ENCODE results near the gene PCDHA5.
"Not testable (repeated sequence)": the region's sequence is repeated elsewhere in the genome, so short reads cannot be mapped to it uniquely, and the experiment has no call there.

PCDHA5 gene

GRCh38 chr5:140821375-140822280 is at the start of gene PCDHA5:
Gene PCDHA5 (plus strand): TSS chr5:140821613.
- DNase-seq (ENCODE audit: low read depth): no peak

GRCh38 chr5:140780512-140780911 is 40.9 kb upstream of the PCDHA5 start:
- DNase-seq (ENCODE audit: low read depth): no peak

GRCh38 chr5:140785905-140786686 is 35.3 kb upstream of the PCDHA5 start, which contains the start of gene PCDHA1:
Gene PCDHA1 (plus strand): TSS chr5:140786140.
- no peak for DNase-seq (ENCODE audit: low read depth)

- not testable (repeated sequence) for DNase-seq (ENCODE audit: low read depth)
These were observed 34.0 kb upstream of the PCDHA5 start for GRCh38 chr5:140787422-140787821.

GRCh38 chr5:140787849-140788504 is 33.4 kb upstream of the PCDHA5 start:
- not testable (repeated sequence) for DNase-seq (ENCODE audit: low read depth)

GRCh38 chr5:140791089-140791488 is 30.3 kb upstream of the PCDHA5 start:
- DNase-seq (ENCODE audit: low read depth): no peak

GRCh38 chr5:140794595-140795258 is 26.7 kb upstream of the PCDHA5 start, which contains the start of gene PCDHA2:
Gene PCDHA2 (plus strand): TSS chr5:140794852.
- no peak for DNase-seq (ENCODE audit: low read depth)

- no peak for DNase-seq (ENCODE audit: low read depth)
These were observed 26.2 kb upstream of the PCDHA5 start for GRCh38 chr5:140795259-140795641.

GRCh38 chr5:140796072-140796717 is 25.2 kb upstream of the PCDHA5 start:
- not testable (repeated sequence) for DNase-seq (ENCODE audit: low read depth)

GRCh38 chr5:140796718-140797095 is 24.7 kb upstream of the PCDHA5 start:
- DNase-seq (ENCODE audit: low read depth): no peak

- no peak for DNase-seq (ENCODE audit: low read depth)
These were observed 20.5 kb upstream of the PCDHA5 start, which contains the start of gene PCDHA3 for GRCh38 chr5:140800816-140801493. Gene PCDHA3 (plus strand): TSS chr5:140801057.

GRCh38 chr5:140801494-140801841 is 19.9 kb upstream of the PCDHA5 start:
- no peak for DNase-seq (ENCODE audit: low read depth)

GRCh38 chr5:140802381-140802780 is 19.0 kb upstream of the PCDHA5 start:
- not testable (repeated sequence) for DNase-seq (ENCODE audit: low read depth)

- no peak for DNase-seq (ENCODE audit: low read depth)
These were observed 18.6 kb upstream of the PCDHA5 start for GRCh38 chr5:140802781-140803271.

- no peak for DNase-seq (ENCODE audit: low read depth)
These were observed 14.3 kb upstream of the PCDHA5 start, which contains the start of gene PCDHA4 for GRCh38 chr5:140806834-140807775. Gene PCDHA4 (plus strand): TSS chr5:140807068.

- DNase-seq (ENCODE audit: low read depth): not testable (repeated sequence)
These were observed 13.0 kb upstream of the PCDHA5 start for GRCh38 chr5:140808241-140808888.

GRCh38 chr5:140808889-140809291 is 12.5 kb upstream of the PCDHA5 start:
- no peak for DNase-seq (ENCODE audit: low read depth)

- DNase-seq (ENCODE audit: low read depth): no peak
These were observed 842 bp downstream of the PCDHA5 start for GRCh38 chr5:140822281-140822629.

- not testable (repeated sequence) for DNase-seq (ENCODE audit: low read depth)
These were observed 1.6 kb downstream of the PCDHA5 start for GRCh38 chr5:140822969-140823368.
